ENCODE results near the gene TWF1. TPM values are rescaled to one million over a fixed set of nuclear protein-coding genes. Genes with fewer than 3 reads are reported as not detected.
A peak's percentile ranks its signal among the peaks of the same experiment; 100 is the strongest.

The TWF1 gene
- polyA plus RNA-seq, 3 donors = 9.9 to 20.7 (median 13.7) TPM

GRCh38 chr12:43786899-43787693 is 19.0 kb downstream of the TWF1 start:
- Histone ChIP-seq H3K4me1 (ENCODE audit: control insufficient read depth in 1 of 2, insufficient read depth in 2 of 2, low read length in 2 of 2) (no peaks in the 10 kb centered on the region), H4K20me1 (ENCODE audit: insufficient read depth, low read length) (no peaks in the 10 kb centered on the region), H3K4me2 (replicated peaks; ENCODE audit: extremely low read depth, low read length, poor library complexity, severe bottlenecking) (no peak overlapping the region), H3K36me3 (replicated peaks in 1 of 2; ENCODE audit: control insufficient read depth in 1 of 2, insufficient read depth in 2 of 2, low read length in 2 of 2) (peaks cover 61 to 62% of the 10 kb centered on the region in 2 donors), H3K79me2 (ENCODE audit: insufficient read depth, low read length) (no peaks in the 10 kb centered on the region), H2AFZ (ENCODE audit: insufficient read depth, low read depth, low read length, poor library complexity, severe bottlenecking) (no peak overlapping the region), H3K4me3 (replicated peaks in 1 of 3; ENCODE audit: low read depth in 2 of 3, low read length in 3 of 3) (no peak overlapping the region), H3K9me3 (replicated peaks in 1 of 2; ENCODE audit: control insufficient read depth in 1 of 2, insufficient read depth in 1 of 2, low read length in 2 of 2) (no peaks in the 10 kb centered on the region), H3K9ac (ENCODE audit: insufficient read depth, low read length, poor library complexity, severe bottlenecking) (no peak overlapping the region), H3K27ac (ENCODE audit: low read depth in 1 of 2, low read length in 2 of 2) (no peak overlapping the region), H3K27me3 (ENCODE audit: control insufficient read depth in 2 of 2, insufficient read depth in 2 of 2, low read length in 2 of 2) (no peaks in the 10 kb centered on the region)
- Mint-ChIP-seq H3K36me3 (peaks cover 49 to 54% of the 10 kb centered on the region in 2 donors), H3K4me3 (no peak overlapping the region), H3K9me3 (no peaks in the 10 kb centered on the region), H3K4me1 (no peaks in the 10 kb centered on the region), H3K27me3 (ENCODE audit: low read depth in 3 of 3) (peaks cover 0 to 2% (median 0%) of the 10 kb centered on the region in 3 donors), H3K27ac (peak overlapping the region in 1 of 7 donors; percentile 1)
- TF ChIP-seq, protein P1, sequence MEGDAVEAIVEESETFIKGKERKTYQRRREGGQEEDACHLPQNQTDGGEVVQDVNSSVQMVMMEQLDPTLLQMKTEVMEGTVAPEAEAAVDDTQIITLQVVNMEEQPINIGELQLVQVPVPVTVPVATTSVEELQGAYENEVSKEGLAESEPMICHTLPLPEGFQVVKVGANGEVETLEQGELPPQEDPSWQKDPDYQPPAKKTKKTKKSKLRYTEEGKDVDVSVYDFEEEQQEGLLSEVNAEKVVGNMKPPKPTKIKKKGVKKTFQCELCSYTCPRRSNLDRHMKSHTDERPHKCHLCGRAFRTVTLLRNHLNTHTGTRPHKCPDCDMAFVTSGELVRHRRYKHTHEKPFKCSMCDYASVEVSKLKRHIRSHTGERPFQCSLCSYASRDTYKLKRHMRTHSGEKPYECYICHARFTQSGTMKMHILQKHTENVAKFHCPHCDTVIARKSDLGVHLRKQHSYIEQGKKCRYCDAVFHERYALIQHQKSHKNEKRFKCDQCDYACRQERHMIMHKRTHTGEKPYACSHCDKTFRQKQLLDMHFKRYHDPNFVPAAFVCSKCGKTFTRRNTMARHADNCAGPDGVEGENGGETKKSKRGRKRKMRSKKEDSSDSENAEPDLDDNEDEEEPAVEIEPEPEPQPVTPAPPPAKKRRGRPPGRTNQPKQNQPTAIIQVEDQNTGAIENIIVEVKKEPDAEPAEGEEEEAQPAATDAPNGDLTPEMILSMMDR (IDR thresholded peaks at IDR 0.05) = no peak
- no peak for DNase-seq
- intact Hi-C loops (cut with micrococcal nuclease) = no loop called here

GRCh38 chr12:43776498-43776897 is 29.6 kb downstream of the TWF1 start:
- no peaks in the 10 kb centered on the region for H3K27me3 ChIP-seq (ENCODE audit: control insufficient read depth in 2 of 2, insufficient read depth in 2 of 2, low read length in 2 of 2)
- no peaks in the 10 kb centered on the region for H3K27me3 Mint-ChIP-seq (ENCODE audit: low read depth in 3 of 3)
- H3K4me3 ChIP-seq (replicated peaks in 1 of 3; ENCODE audit: low read depth in 2 of 3, low read length in 3 of 3) = no peak overlapping the region
- no peak overlapping the region for H3K27ac ChIP-seq (ENCODE audit: low read depth in 1 of 2, low read length in 2 of 2)
- peaks cover 40 to 41% of the 10 kb centered on the region in 2 donors for H3K36me3 Mint-ChIP-seq
- H3K4me2 ChIP-seq (replicated peaks; ENCODE audit: extremely low read depth, low read length, poor library complexity, severe bottlenecking) = no peak overlapping the region
- TF ChIP-seq, protein P1 (IDR thresholded peaks at IDR 0.05) = peak; percentile 38
- no peaks in the 10 kb centered on the region for H3K9me3 ChIP-seq (replicated peaks in 1 of 2; ENCODE audit: control insufficient read depth in 1 of 2, insufficient read depth in 1 of 2, low read length in 2 of 2)
- H3K4me1 Mint-ChIP-seq = no peaks in the 10 kb centered on the region
- no peak overlapping the region for H3K4me3 Mint-ChIP-seq
- no peak overlapping the region for H3K9ac ChIP-seq (ENCODE audit: insufficient read depth, low read length, poor library complexity, severe bottlenecking)
- WGBS (ENCODE audit: insufficient coverage) = no CpG with 5 or more reads among the region's 3 CpGs
- H3K4me1 ChIP-seq (ENCODE audit: control insufficient read depth in 1 of 2, insufficient read depth in 2 of 2, low read length in 2 of 2) = no peaks in the 10 kb centered on the region
- H3K27ac Mint-ChIP-seq = no peak overlapping the region
- no peaks in the 10 kb centered on the region for H3K9me3 Mint-ChIP-seq
- DNase-seq = peak in 1 of 3 donors; percentile 4
- H2AFZ ChIP-seq (ENCODE audit: insufficient read depth, low read depth, low read length, poor library complexity, severe bottlenecking) = no peak overlapping the region
- H3K79me2 ChIP-seq (ENCODE audit: insufficient read depth, low read length) = no peaks in the 10 kb centered on the region
- intact Hi-C loops (cut with micrococcal nuclease) = loop anchor here in 1 of 2 donors (5.0 kb wide), 1 partner anchor 106 kb away; no protein-coding TSS in a partner anchor
- H4K20me1 ChIP-seq (ENCODE audit: insufficient read depth, low read length) = no peaks in the 10 kb centered on the region
- peaks cover 89 to 99% of the 10 kb centered on the region in 2 donors for H3K36me3 ChIP-seq (replicated peaks in 1 of 2; ENCODE audit: control insufficient read depth in 1 of 2, insufficient read depth in 2 of 2, low read length in 2 of 2)

Data from CD14-positive monocyte (primary cell).